GM23248 (cell line): ENCODE data around the gene XG.

Experiments used
- EZH2 ChIP-seq: fragments of 200-600 bp; sonication (generic); IDR thresholded peaks from 2 replicates; pipeline ENCODE4 v1.6.1; 2018; ENCODE audit warnings: antibody characterized with exemption, mild to moderate bottlenecking; ENCODE audit not compliant: insufficient read depth, poor library complexity, severe bottlenecking
- EZH2phosphoT487 ChIP-seq: fragments of 200-600 bp; sonication (generic); IDR thresholded peaks from 2 replicates; pipeline ENCODE4 v1.6.1; 2018; ENCODE audit warnings: antibody characterized with exemption, moderate library complexity, mild to moderate bottlenecking, low read depth; ENCODE audit not compliant: insufficient read depth

DNA sequence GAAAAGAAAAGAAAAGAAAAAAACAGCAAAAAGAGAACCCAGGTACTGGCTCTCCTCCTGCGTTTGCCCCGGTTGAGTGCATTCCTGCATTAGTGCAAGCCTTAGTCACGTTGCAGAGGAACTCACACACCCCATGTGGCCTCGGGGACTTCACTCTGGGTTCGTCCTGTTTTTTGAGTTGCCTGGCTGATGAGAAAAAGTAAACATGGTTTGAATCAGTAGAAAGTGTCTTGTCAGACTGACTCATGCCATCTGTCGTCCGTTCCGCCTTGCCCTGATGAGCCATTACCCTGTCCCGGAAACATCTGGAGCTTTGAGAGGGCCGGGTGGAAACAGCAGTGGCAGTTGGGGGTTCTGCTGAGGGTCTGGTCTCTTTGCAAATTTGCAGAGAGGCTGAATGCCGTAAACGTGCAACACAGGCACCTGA, 44.5 kb upstream of the XG start:
- TF ChIP-seq EZH2 (no peak), EZH2phosphoT487 (no peak)
